Tibial nerve (tissue), 4 donors: ENCODE data around the gene LRRC8E. TPM values are rescaled to one million over a fixed set of nuclear protein-coding genes. Genes with fewer than 3 reads are reported as not detected.

Experiments used
- DNase-seq, 2 donors: peaks; one replicate each; pipeline ENCODE4 v3.0.0-alpha.2; 2019; ENCODE audit warnings: low spot score in 2 of 2
- H3K27ac ChIP-seq, 4 donors: fragments of 200-600 bp; sonication (generic) in 3 of 4; one replicate each; pipeline ENCODE4 v1.5.1; 2017 to 2019; ENCODE audit warnings: mild to moderate bottlenecking in 1 of 4
- H3K27me3 ChIP-seq, 2 donors: fragments of 200-600 bp; sonication (generic) in 1 of 2; one replicate each; pipeline versions ENCODE4 v1.5.1 to v1.6.0; 2017 to 2019
- H3K36me3 ChIP-seq, 3 donors: fragments of 200-600 bp; sonication (generic); one replicate each; pipeline ENCODE4 v1.5.1; 2018 to 2019
- H3K4me1 ChIP-seq, 4 donors: fragments of 200-600 bp; sonication (generic) in 3 of 4; one replicate each; pipeline ENCODE4 v1.5.1; 2017 to 2019
- H3K4me3 ChIP-seq, 4 donors: fragments of 200-600 bp; sonication (generic) in 3 of 4; one replicate each; pipeline ENCODE4 v1.5.1; 2017 to 2019; ENCODE audit warnings: mild to moderate bottlenecking in 1 of 4, moderate library complexity in 1 of 4
- H3K9me3 ChIP-seq, 4 donors: fragments of 200-600 bp; sonication (generic) in 3 of 4; one replicate each; pipeline ENCODE4 v1.5.1; 2017 to 2019
- CTCF ChIP-seq, 5 experiments: fragments of 200-600 bp in 3 of 5; fragments of 450-650 bp in 2 of 5; sonication (generic) in 3 of 5; IDR thresholded peaks; one replicate each; pipeline ENCODE4 v1.5.1; 2016 to 2019; ENCODE audit warnings: antibody characterized with exemption in 5 of 5, mild to moderate bottlenecking in 3 of 5, moderate library complexity in 2 of 5
- EP300 ChIP-seq, 2 donors: sonication (generic); formaldehyde crosslinking; IDR thresholded peaks; one replicate each; pipeline ENCODE4 v1.6.1; 2017; ENCODE audit warnings: antibody characterized with exemption in 2 of 2, mild to moderate bottlenecking in 1 of 2
- POLR2A ChIP-seq, 2 donors: fragments of 450-650 bp; IDR thresholded peaks; one replicate each; pipeline ENCODE4 v1.6.1; 2017; ENCODE audit warnings: antibody characterized with exemption in 2 of 2, mild to moderate bottlenecking in 2 of 2, moderate library complexity in 2 of 2
- WGBS, 2 donors: methylation state at CpG; one replicate each; pipeline ENCODE4 v1.1.5; 2018; 5-methylcytosine and 5-hydroxymethylcytosine counted together
- total RNA-seq, 4 donors: library from RNA; depleted of rRNA; stranded (reverse); fragments of >200 nt; gene quantifications; one replicate each; pipeline ENCODE4 v1.1.0, GENCODE V29; 2016

The LRRC8E gene
- total RNA-seq, 4 donors from 2014 or later, result 0.59 to 1.2 TPM; not detected in 2

- 86% methylated on average over 19 of the region's 19 CpGs for WGBS, 2 donors
- no peak for DNase-seq
- TF ChIP-seq POLR2A (IDR thresholded peaks at IDR 0.05) (no peak), CTCF (IDR thresholded peaks at IDR 0.05) (no peak), EP300 (IDR thresholded peaks at IDR 0.05) (no peak)
- Histone ChIP-seq H3K27me3 (peaks cover 0 to 18% of the 10 kb centered on the region in 2 donors), H3K9me3 (no peaks in the 10 kb centered on the region), H3K4me1 (no peaks in the 10 kb centered on the region), H3K4me3 (no peak overlapping the region), H3K27ac (no peak overlapping the region), H3K36me3 (no peaks in the 10 kb centered on the region)
Measured at GRCh38 chr19:7879836-7880235, 8.5 kb upstream of the LRRC8E start.

GRCh38 chr19:7881910-7882309 lies 6.4 kb upstream of the LRRC8E start:
- Histone ChIP-seq H3K9me3 (no peaks in the 10 kb centered on the region), H3K4me3 (no peak overlapping the region), H3K4me1 (no peaks in the 10 kb centered on the region), H3K36me3 (no peaks in the 10 kb centered on the region), H3K27ac (no peak overlapping the region), H3K27me3 (peaks cover 0 to 12% of the 10 kb centered on the region in 2 donors)
- no peak for DNase-seq
- 81 to 93% methylated on average over 3 of the region's 3 CpGs for WGBS, 2 donors
- TF ChIP-seq CTCF (IDR thresholded peaks at IDR 0.05) (no peak), POLR2A (IDR thresholded peaks at IDR 0.05) (no peak), EP300 (IDR thresholded peaks at IDR 0.05) (no peak)

- no peaks in the 10 kb centered on the region for H3K9me3 ChIP-seq
- peaks cover 0 to 22% of the 10 kb centered on the region in 2 donors for H3K27me3 ChIP-seq
- H3K4me1 ChIP-seq, result peaks cover 0 to 1% (median under 1%) of the 10 kb centered on the region in 4 donors
- 78 to 85% methylated on average over 4 of the region's 4 CpGs for WGBS, 2 donors
- H3K36me3 ChIP-seq, result no peaks in the 10 kb centered on the region
- H3K4me3 ChIP-seq, result no peak overlapping the region
- no peak for DNase-seq
- TF ChIP-seq CTCF (IDR thresholded peaks at IDR 0.05), result no peak
- no peak for TF ChIP-seq EP300 (IDR thresholded peaks at IDR 0.05)
- TF ChIP-seq POLR2A (IDR thresholded peaks at IDR 0.05), result no peak
- H3K27ac ChIP-seq, result no peak overlapping the region
Measured at GRCh38 chr19:7883105-7883504, 5.2 kb upstream of the LRRC8E start.

GRCh38 chr19:7883796-7884570 lies 4.3 kb upstream of the LRRC8E start:
- Histone ChIP-seq H3K4me3 (no peak overlapping the region), H3K36me3 (no peaks in the 10 kb centered on the region), H3K4me1 (peaks cover 0 to 7% (median 2%) of the 10 kb centered on the region in 4 donors), H3K27ac (no peak overlapping the region), H3K27me3 (peaks cover 0 to 30% of the 10 kb centered on the region in 2 donors), H3K9me3 (no peaks in the 10 kb centered on the region)
- no peak for DNase-seq
- TF ChIP-seq POLR2A (IDR thresholded peaks at IDR 0.05) (no peak), CTCF (IDR thresholded peaks at IDR 0.05) (no peak), EP300 (IDR thresholded peaks at IDR 0.05) (no peak)
- WGBS, 2 donors, result 65% methylated on average over 2 of the region's 2 CpGs

GRCh38 chr19:7885818-7886217 lies 2.5 kb upstream of the LRRC8E start:
- Histone ChIP-seq H3K36me3 (no peaks in the 10 kb centered on the region), H3K27ac (no peak overlapping the region), H3K9me3 (no peaks in the 10 kb centered on the region), H3K27me3 (peaks cover 0 to 47% of the 10 kb centered on the region in 2 donors), H3K4me3 (no peak overlapping the region), H3K4me1 (peaks cover 0 to 7% (median 2%) of the 10 kb centered on the region in 4 donors)
- no peak for DNase-seq
- TF ChIP-seq EP300 (IDR thresholded peaks at IDR 0.05) (no peak), CTCF (IDR thresholded peaks at IDR 0.05) (no peak), POLR2A (IDR thresholded peaks at IDR 0.05) (no peak)
- WGBS, 2 donors, result 88 to 91% methylated on average over 8 of the region's 8 CpGs
